A549 (cell line): Measurements from ENCODE around the gene UGT1A7.

Experiments
- MYC ChIP-seq: IDR thresholded peaks from 2 replicates; pipeline ENCODE4 v1.6.1; 2012; ENCODE audit warnings: mild to moderate bottlenecking, inconsistent platforms, low read length, improper control_type of control experiment, borderline replicate concordance
- RNF2 ChIP-seq: fragments of 200-600 bp; sonication (generic); IDR thresholded peaks from 2 replicates; pipeline ENCODE4 v1.6.1; 2016; ENCODE audit warnings: low read depth, mild to moderate bottlenecking, antibody characterized with exemption, moderate library complexity, borderline replicate concordance
- TF ChIP-seq, protein P1 (sequence below): fragments of >200 bp; sonication (Bioruptor Twin); formaldehyde crosslinking; IDR thresholded peaks from 3 replicates; pipeline ENCODE4 v1.5.1; 2016
- TF ChIP-seq, protein P2 (sequence below): fragments of 450-650 bp; IDR thresholded peaks from 2 replicates; pipeline ENCODE4 v1.6.1; 2014; ENCODE audit warnings: antibody characterized with exemption

DNA sequence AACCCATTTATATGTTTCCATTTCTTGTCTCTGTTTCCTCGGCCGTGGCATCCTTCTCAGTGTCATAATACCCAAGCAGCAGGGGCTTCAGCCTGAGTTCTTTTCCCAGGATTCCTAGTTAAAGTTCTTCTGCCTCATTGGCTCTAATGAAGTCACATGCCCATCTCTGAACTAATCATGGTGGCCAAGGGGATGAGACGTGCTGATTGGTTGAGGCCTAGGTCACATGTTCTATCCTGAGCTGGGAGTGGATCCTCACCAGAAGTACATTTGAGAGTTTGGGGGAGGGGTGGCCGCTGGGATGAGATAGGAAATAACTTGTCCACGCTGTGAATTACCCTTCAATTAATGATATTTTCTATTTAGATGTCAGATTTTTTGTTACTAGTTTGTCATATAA, 27.2 kb downstream of the UGT1A7 start:
- TF ChIP-seq, protein P1, sequence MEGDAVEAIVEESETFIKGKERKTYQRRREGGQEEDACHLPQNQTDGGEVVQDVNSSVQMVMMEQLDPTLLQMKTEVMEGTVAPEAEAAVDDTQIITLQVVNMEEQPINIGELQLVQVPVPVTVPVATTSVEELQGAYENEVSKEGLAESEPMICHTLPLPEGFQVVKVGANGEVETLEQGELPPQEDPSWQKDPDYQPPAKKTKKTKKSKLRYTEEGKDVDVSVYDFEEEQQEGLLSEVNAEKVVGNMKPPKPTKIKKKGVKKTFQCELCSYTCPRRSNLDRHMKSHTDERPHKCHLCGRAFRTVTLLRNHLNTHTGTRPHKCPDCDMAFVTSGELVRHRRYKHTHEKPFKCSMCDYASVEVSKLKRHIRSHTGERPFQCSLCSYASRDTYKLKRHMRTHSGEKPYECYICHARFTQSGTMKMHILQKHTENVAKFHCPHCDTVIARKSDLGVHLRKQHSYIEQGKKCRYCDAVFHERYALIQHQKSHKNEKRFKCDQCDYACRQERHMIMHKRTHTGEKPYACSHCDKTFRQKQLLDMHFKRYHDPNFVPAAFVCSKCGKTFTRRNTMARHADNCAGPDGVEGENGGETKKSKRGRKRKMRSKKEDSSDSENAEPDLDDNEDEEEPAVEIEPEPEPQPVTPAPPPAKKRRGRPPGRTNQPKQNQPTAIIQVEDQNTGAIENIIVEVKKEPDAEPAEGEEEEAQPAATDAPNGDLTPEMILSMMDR, result no peak
- TF ChIP-seq, protein P2, sequence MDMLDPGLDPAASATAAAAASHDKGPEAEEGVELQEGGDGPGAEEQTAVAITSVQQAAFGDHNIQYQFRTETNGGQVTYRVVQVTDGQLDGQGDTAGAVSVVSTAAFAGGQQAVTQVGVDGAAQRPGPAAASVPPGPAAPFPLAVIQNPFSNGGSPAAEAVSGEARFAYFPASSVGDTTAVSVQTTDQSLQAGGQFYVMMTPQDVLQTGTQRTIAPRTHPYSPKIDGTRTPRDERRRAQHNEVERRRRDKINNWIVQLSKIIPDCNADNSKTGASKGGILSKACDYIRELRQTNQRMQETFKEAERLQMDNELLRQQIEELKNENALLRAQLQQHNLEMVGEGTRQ, result peak; percentile 91
- TF ChIP-seq RNF2 (no peak), MYC (no peak)
